ENCODE data around the gene AIP. TPM values are rescaled to one million over a fixed set of nuclear protein-coding genes. Genes with fewer than 3 reads are reported as not detected.
A peak's percentile ranks its signal among the peaks of the same experiment; 100 is the strongest.

AIP gene
- total RNA-seq, 1 donor from 2014 or later, result 50.1 TPM

- TF ChIP-seq CTCF (conservative IDR thresholded peaks at IDR 0.05), result no peak
- Mint-ChIP-seq H3K9me3 (no peaks in the 10 kb centered on the region), H3K27ac (ENCODE audit: unreplicated experiment) (no peak overlapping the region), H3K27me3 (ENCODE audit: low read depth) (no peaks in the 10 kb centered on the region), H3K36me3 (ENCODE audit: low read depth) (peaks cover 12% of the 10 kb centered on the region), H3K4me1 (peaks cover 15% of the 10 kb centered on the region), H3K4me3 (peak overlapping the region; percentile 48)
- DNase-seq (ENCODE audit: low read depth, low spot score), result no peak
These were observed 18.2 kb downstream of the AIP start for GRCh38 chr11:67500831-67501715.

GRCh38 chr11:67501854-67502253 lies 19.0 kb downstream of the AIP start:
- Mint-ChIP-seq H3K27ac (ENCODE audit: unreplicated experiment) (peak overlapping the region; percentile 43), H3K4me3 (peak overlapping the region; percentile 48), H3K4me1 (peaks cover 23% of the 10 kb centered on the region)

GRCh38 chr11:67502328-67502979 lies 19.6 kb downstream of the AIP start:
- Mint-ChIP-seq H3K4me3 (peak overlapping the region; percentile 93), H3K4me1 (peaks cover 27% of the 10 kb centered on the region), H3K27ac (ENCODE audit: unreplicated experiment) (no peak overlapping the region), H3K36me3 (ENCODE audit: low read depth) (peaks cover 12% of the 10 kb centered on the region), H3K9me3 (no peaks in the 10 kb centered on the region), H3K27me3 (ENCODE audit: low read depth) (no peaks in the 10 kb centered on the region)
- no peak for DNase-seq (ENCODE audit: low read depth, low spot score)
- TF ChIP-seq CTCF (conservative IDR thresholded peaks at IDR 0.05), result no peak

More at GRCh38 chr11:67501854-67502253, 19.0 kb downstream of the AIP start:
- no peak for DNase-seq (ENCODE audit: low read depth, low spot score)
- Mint-ChIP-seq H3K27me3 (ENCODE audit: low read depth) (no peaks in the 10 kb centered on the region), H3K9me3 (no peaks in the 10 kb centered on the region), H3K36me3 (ENCODE audit: low read depth) (peaks cover 12% of the 10 kb centered on the region)
- no peak for TF ChIP-seq CTCF (conservative IDR thresholded peaks at IDR 0.05)

GRCh38 chr11:67503119-67504004 lies 20.5 kb downstream of the AIP start:
- Mint-ChIP-seq H3K27me3 (ENCODE audit: low read depth) (no peaks in the 10 kb centered on the region), H3K4me1 (peaks cover 27% of the 10 kb centered on the region), H3K36me3 (ENCODE audit: low read depth) (peaks cover 12% of the 10 kb centered on the region), H3K4me3 (peak overlapping the region; percentile 93), H3K9me3 (no peaks in the 10 kb centered on the region), H3K27ac (ENCODE audit: unreplicated experiment) (no peak overlapping the region)
- no peak for DNase-seq (ENCODE audit: low read depth, low spot score)
- TF ChIP-seq CTCF (conservative IDR thresholded peaks at IDR 0.05), result no peak

All from neural crest cell (in vitro differentiated cells).